HUDEP-2 (cell line): ENCODE data around the gene TMEM171.

Experiments
- DNase-seq, 76 experiments: peaks; one replicate each; lab custom pipeline; 2025; ENCODE audit not compliant: unreplicated experiment in 76 of 76; lab: John Stamatoyannopoulos, UW

Gene TMEM171

DNA sequence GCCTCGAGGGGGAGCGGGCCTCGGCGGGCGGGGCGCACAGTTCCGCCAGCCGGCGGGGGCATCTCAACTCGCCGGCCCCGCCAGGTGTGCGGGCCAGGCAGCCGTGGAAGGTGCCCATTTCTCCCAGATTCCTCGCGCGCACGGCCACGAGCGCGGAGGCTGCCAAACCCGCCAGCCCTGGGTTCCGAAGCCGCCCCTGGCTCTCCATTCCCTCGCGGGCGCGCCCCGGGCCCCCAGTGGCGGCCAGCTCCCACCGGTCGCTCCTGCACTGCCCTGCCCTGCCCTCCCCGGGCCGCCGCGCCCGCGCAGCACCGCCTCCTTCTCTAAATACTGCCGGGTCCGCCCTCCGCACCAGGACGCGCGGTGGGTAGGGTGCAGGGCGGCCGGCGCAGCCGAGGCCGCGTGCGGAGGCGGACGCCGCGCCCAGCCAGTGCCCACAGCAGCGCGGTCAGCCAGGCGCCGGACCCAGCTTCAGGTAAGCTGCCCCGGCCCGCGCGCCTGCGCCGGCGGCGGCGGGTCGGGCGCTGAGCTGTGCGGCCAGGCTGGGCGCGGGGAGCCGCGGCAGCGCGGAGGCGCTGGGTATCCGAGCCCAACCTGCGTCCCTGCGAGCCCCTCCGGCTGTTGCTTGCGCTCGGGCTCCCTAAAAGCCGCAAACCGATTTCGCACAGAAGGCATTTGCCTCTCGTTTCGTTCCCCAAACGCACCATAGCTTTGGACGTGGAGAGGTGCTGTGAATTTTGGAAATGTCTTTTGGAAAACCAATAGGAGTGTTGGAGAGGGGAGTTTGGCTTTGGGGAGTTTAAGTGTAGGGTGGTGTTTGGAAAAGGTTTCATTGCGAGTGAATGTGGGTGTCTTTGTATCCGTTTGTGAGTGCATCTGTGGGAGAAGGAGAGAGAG, at the start of gene TMEM171:
Gene TMEM171 (plus strand): TSS at position 354 of the 897 bp plus-strand sequence. CDS start 2,799 bp downstream, outside the sequence.
- peak in 22 of 76 experiments; percentile 3 to 39 (median 21) for DNase-seq

DNA sequence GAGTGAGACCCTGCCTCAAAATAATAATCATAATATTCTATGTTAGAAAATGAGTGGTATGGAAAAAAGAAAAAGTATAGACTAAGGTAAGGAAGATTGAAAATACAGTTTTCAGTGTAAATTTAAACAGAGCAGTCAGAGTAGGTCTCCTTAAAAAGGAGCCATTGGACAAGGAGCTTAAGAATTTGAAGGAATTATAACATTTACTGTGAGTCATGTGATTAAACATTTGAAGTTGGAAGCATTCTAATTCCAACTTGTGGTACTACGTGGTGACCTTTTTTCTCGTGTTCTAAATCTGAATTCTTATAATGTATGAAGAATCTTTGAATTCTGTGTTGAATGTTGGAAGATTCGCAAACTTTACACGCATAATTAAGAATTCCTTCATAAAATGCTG, 39.3 kb upstream of the TMEM171 start:
- no peak for DNase-seq

- no peak for DNase-seq
These were observed 32.3 kb upstream of the TMEM171 start for GRCh38 chr5:73088026-73088425.

DNA sequence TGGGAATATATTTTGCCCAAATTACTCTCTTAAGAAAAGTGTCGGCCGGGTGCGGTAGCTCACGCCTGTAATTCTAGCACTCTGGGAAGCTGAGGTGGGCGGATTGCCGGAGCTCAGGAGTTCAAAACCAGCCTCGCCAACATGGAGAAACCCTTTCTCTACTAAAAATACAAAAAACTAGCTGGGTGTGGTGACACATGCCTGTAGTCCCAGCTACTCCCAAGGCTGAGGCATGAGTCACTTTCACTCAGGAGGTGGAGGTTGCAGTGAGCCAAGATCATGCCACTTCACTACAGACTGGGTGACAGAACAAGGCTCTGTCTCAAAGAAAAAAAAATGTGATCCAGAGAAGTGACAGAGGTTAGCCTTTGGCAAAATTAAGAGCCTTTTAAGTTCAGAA, 26.4 kb upstream of the TMEM171 start:
- peak in 55 of 76 experiments; percentile 3 to 71 (median 32) for DNase-seq

DNA sequence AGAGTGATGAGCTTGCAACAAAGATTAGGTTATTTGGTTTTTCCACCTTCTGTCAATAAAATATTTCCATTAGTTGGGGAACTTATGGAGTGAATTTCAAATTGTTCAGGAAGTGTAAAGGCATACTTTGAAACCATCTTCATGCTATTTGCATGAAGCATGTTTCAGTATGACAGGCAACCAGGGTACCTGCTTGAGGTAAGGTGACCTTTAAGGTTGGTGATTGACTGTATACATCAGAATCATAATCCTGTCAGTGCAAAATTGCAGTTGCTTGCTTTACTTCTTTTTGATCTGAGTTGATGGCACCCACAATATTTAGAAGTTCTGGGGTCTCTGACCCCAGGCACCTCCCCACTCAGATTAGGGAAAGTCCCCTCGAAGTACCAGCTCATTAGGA, 26.0 kb upstream of the TMEM171 start:
- no peak for DNase-seq

GRCh38 chr5:73095564-73096238, 24.7 kb upstream of the TMEM171 start:
- DNase-seq = peak in 10 of 76 experiments; percentile 4 to 41 (median 19)

GRCh38 chr5:73096239-73096575, 24.2 kb upstream of the TMEM171 start:
- DNase-seq = no peak

- no peak for DNase-seq
These were observed 22.6 kb upstream of the TMEM171 start for GRCh38 chr5:73097740-73098139.

DNA sequence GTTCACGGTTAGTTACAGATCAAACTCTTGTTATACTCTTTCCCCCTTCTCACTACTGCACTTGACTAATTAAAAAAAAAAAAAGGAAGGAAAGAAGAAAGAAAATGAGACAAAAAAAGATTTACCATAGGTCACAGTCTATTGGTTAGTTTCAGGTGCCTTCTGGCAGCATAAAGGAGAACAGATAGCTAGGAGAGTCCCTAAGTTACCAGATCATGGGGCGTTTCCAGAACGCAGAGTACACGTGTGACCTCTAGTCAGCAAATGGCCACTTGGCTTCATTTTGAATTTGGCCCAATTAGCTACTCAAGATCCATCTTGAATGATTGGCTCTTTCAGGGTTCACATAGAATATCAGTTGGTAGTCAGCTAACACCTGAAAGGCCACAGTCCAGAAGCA, 20.3 kb upstream of the TMEM171 start:
- no peak for DNase-seq

DNA sequence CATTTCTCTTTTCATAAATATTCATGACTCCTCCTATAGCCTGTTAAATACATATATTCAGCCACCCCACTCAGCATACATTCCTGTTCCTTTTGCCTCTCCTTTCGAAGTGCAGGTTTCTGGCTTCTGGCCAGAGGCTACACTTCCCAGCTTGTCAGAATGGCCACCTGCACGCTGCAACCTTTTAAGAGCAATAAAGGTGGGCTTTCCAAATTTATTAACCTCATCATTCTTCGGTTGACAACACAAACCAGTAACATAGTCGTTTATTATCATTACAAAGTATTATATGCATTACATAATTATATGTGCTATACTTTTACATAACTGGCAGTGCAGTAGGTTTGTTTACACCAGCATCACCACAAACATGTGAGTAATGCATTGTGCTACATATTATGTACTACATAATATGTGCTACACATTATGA, 16.5 kb upstream of the TMEM171 start:
- no peak for DNase-seq

GRCh38 chr5:73104326-73104725, 16.0 kb upstream of the TMEM171 start:
- DNase-seq = no peak

DNA sequence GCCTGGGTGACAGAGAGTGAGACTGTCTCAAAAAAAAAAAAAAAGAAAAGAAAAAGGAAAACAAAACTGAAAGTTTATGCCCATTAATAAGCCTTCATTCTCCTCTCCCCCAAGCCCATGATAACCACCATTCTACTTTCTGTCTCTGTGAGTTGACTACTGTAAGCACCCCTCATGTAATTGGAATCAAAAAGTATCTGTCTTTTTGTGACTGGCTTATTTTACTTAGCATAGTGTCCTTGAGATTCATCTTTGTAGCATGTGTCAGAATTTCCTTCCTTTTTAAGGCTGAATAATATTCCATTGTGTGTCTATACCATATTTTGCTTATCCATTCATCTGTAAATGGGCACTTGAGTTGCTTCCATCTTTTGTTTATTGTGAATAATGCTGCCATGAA, 14.0 kb upstream of the TMEM171 start:
- DNase-seq = no peak

DNA sequence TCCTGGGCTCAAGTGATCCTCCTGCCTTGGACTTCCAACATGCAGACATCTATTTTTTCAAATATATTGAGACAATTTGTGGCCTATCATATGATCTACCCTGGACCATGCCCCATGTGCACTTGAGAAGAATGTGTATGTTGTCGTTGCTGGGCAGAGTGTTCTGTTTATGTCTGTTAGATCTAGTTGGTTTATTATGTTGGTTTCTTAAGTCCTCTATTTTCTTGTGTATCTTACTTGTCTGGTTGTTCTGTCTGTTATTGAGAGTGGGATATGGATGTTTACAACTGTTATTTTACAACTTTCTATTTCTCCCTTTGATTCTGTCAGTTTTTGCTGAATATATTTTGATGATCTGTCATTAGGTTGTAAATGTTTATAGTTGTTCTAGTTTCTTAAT, 10.2 kb upstream of the TMEM171 start:
- DNase-seq = no peak

- no peak for DNase-seq
These were observed 8.8 kb upstream of the TMEM171 start for GRCh38 chr5:73111536-73111935.

- no peak for DNase-seq
These were observed 8.0 kb upstream of the TMEM171 start for GRCh38 chr5:73112359-73112758.

GRCh38 chr5:73114044-73114688, 6.2 kb upstream of the TMEM171 start:
- no peak for DNase-seq

DNA sequence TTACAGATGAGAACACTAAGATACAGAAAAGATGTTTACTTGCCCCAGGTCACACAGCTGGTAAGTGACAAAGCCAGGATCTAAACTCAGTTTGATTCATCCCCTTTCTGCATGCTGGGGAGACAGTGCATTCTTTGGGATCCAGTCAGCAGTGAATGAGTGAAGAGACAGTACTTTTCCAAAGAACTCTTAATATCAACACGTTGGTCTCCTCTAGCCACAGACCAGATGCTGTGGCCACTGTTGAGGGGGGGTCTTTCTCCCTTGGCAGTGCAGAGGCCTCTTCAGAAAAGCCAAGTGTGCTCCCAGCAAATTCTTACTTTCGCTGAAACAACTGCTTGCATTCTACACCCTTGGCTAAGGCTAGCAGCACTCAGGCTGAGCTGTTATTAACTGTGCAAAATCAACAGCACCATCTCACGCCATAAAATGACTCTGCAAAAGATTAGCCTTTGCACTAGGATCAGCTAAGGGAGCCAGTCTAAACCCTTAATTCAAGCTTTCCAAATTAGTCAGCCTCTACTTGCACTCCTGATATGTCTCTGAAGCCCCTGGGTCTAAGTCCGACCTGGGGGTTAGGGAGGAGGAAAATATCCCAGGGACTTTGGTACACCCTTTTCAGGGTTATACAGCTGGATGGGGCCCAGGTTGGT, 4.8 kb upstream of the TMEM171 start:
- DNase-seq = peak in 4 of 76 experiments; percentile 3 to 14 (median 6)

DNA sequence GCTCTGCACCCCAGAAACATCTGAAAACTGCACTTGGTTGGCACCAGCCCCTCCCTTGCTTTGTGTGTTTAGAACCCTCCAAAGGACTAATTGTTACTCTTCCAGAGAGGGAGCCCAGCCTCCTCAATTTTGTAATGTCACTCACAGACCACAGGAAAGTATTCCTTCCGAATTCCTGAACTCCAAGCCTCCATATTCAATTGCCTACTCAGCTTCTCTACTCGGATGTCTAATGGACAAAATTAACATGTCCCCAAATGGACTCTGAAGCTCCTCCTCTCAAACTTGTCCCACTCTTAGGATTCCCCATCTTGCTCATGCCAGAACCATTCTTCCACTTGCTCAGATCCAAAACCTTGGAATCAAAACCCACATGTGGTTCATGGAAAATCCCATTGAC, 3.9 kb upstream of the TMEM171 start:
- DNase-seq = no peak

DNA sequence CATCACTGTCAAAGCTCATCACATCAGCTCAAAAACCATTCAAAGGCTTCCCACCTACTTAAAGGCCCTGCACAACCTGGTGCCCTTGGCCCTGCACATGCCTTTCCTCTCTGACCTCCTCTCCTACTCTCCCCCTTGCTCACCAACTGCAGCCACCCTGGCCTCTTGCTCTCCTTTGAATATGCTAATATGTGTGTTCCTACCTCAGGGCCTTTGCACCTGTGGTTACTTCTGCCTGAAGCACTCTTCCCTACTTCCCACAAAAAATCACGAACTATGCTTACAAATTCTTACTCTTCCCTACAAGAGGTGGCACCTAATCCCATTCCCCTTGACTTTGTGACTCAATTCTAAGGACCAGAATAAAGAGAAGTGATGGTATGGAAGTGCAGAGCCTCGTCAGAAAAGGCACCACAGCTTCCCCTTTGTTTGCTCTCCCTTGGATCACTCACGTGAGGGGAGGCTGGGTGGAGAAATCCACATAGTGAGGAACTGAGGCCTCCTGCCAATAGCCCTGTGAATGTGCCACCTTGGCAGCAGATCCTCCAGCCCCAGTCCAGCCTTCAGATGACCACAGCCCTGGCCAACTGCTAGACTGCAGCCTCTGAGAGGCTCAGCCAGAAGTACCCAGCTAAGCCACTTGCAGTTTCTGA, 3.2 kb upstream of the TMEM171 start:
- no peak for DNase-seq

- DNase-seq = peak in 2 of 76 experiments; percentile 7 to 15
These were observed 1.9 kb upstream of the TMEM171 start for GRCh38 chr5:73118391-73118973.
